HUES6 (cell line): ENCODE results near the gene PHOX2B.
"Not testable (repeated sequence)": the region's sequence is repeated elsewhere in the genome, so short reads cannot be mapped to it uniquely, and the experiment has no call there.

Experiments
- H3K27ac ChIP-seq: 2 replicates; pipeline ENCODE4 v1.7.0; 2013; ENCODE audit warnings: low read depth, mild to moderate bottlenecking, low read length, inconsistent platforms
- H3K27me3 ChIP-seq: 2 replicates; pipeline ENCODE4 v1.6.1; 2013; ENCODE audit warnings: low read length; ENCODE audit not compliant: control insufficient read depth, insufficient read depth
- H3K36me3 ChIP-seq: 2 replicates; pipeline ENCODE4 v1.6.1; 2013; ENCODE audit warnings: low read length; ENCODE audit not compliant: control insufficient read depth, insufficient read depth
- H3K4me1 ChIP-seq: 2 replicates; pipeline ENCODE4 v1.6.1; 2013; ENCODE audit warnings: low read length; ENCODE audit not compliant: control insufficient read depth, insufficient read depth
- H3K4me3 ChIP-seq: 2 replicates; pipeline ENCODE4 v1.5.1; 2013; ENCODE audit warnings: low read depth, low read length
- H3K9ac ChIP-seq: one replicate; pipeline ENCODE4 v1.6.1; 2013; ENCODE audit warnings: mild to moderate bottlenecking, low read length
- H3K9me3 ChIP-seq: 2 replicates; pipeline ENCODE4 v1.6.1; 2013; ENCODE audit warnings: low read depth, low read length; ENCODE audit not compliant: control insufficient read depth, insufficient read depth

The PHOX2B gene

DNA sequence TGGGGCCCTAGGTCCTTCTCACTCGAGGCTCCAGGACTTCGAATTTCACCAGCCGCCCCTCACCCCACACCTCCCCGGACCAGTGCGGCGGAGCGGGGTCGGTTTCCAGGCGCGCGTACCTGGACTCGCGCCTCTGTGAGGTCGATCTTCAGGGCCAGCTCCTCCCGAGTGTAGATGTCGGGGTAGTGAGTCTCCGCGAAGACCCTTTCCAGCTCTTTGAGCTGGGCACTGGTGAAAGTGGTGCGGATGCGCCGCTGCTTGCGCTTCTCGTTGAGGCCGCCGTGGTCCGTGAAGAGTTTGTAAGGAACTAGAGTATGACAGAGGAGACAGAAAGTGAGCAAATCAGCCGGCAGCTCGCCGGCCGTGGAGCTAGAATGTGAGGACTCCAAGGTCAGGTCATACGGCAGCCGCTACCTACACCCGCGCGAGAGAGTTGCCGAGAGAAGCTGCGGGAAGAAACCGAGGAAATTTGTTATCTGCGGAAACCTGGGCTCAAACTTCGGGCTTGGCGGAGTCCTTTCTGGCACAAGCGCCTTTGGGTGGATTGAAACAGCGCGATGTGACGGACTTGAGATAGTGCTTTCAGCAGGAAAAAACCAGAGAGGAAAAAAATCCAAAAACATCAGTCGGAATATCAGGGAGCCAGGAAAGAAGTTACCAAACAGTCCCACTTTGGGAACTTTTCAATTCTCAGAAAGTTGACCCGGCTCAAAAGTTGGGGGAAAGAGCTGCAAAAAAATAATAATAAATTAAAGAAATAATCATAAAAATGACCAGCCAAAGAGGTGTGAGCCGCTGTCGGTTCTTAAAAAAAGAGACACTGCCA is 1.1 kb downstream of the PHOX2B start:
- Histone ChIP-seq H3K27ac (no peak overlapping the region), H3K4me3 (peak overlapping the region; percentile 50), H3K27me3 (peaks cover 100% of the 10 kb centered on the region), H3K9ac (no peak overlapping the region), H3K4me1 (peaks cover 36% of the 10 kb centered on the region), H3K36me3 (no peaks in the 10 kb centered on the region), H3K9me3 (peaks cover 5% of the 10 kb centered on the region; the same call in 1 of the 2 replicates)

DNA sequence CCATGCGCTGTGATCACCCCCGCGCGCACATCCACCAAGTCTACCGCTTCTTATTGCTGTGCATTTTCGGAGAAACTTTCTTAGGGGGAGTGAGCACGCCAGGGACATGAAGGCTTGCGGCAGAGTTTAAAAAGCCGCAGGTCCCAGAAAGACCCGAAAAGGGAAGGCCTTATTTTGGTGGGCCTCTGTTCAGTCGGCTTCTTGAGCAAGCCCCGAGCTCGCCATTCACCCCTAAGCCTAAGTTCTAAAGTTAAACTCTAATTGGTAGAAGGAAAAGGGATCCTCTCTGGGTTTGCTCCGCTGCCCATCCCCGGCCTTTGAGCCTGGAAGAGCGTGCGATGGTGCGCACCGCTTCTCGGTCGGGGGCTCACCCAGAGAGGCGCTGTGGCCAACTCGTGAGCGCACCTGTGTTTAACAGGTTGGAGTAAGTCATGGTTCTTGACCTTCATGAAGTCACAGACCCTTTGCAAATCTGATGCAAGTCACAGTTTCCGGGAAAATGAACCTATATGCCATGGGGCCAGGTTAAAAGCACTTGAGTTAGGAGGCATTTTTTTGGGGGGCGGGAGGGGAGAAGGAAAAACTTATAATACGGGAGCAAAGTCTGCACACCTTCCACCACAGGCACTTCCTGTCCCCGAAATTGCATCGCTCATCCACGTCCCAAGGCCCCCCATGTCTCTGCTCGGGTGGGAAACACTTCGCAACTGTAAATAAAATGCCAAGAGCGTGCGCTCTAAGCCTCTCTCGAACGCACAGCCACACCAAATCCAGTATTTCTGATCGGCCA is 1.9 kb downstream of the PHOX2B start:
- Histone ChIP-seq H3K9ac (no peak overlapping the region), H3K4me1 (peaks cover 33% of the 10 kb centered on the region), H3K4me3 (peak overlapping the region; percentile 50), H3K27ac (no peak overlapping the region), H3K27me3 (peaks cover 100% of the 10 kb centered on the region), H3K36me3 (no peaks in the 10 kb centered on the region), H3K9me3 (peaks cover 5% of the 10 kb centered on the region; the same call in 1 of the 2 replicates)

DNA sequence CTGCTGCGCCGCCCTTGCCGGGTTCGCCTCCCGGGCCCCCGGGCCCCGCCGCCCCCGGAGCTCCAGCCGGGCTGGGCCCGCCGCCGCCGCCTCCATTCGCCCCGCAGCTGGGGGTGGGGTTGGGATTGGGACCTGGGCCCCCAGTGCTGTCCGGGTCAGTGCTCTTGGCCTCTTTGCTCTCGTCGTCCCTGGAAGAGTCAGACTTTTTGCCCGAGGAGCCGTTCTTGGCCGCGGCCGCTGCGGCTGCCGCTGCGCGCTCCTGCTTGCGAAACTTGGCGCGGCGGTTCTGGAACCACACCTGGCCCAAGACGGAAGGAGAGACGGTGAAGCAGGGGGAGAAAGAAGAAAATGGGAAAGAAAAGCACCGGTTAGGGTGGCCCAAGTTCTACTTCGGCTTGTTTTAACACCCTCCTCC is 2.5 kb downstream of the PHOX2B start:
- H3K27me3 ChIP-seq = peaks cover 100% of the 10 kb centered on the region
- H3K9ac ChIP-seq = no peak overlapping the region
- H3K36me3 ChIP-seq = no peaks in the 10 kb centered on the region
- peaks cover 5% of the 10 kb centered on the region; the same call in 1 of the 2 replicates for H3K9me3 ChIP-seq
- H3K4me3 ChIP-seq = peak overlapping the region; percentile 50
- no peak overlapping the region for H3K27ac ChIP-seq
- H3K4me1 ChIP-seq = peaks cover 33% of the 10 kb centered on the region

DNA sequence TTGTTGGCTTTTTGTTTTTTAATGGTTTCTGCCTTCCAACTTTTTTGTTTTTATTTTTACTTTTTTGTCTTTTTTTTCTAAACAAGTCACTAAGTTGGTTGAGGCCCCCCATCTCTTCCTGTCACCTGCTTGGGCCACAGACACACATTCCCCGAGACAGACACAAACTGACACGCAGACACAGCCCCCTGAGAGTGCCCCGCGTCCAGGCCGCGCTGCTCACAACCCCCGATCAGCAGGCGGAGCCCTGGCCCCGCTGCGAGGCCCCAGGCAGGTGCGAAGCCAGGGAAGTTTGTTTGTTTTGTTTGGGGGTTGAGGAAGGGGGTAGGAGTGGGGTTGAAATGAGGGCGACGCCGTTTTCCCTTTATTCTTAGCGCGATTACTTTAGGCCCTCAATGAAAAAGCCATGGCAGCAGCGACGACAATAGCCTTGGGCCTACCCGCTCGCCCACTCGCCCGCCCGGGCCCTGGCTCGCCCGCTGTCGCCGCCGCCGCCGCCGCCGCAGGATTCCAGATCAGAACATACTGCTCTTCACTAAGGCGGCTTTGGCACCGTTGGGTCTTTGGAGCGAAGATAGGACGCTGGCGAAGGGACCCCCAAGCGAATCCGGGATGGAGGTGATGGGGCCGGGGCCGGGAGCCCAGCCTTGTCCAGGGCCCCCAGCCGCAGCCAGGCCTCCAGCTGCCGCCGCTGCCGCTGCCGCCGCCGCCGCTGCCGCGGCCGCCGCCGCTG is 3.1 kb downstream of the PHOX2B start:
- no peak overlapping the region for H3K9ac ChIP-seq
- H3K36me3 ChIP-seq = no peaks in the 10 kb centered on the region
- H3K27ac ChIP-seq = no peak overlapping the region
- H3K27me3 ChIP-seq = peaks cover 100% of the 10 kb centered on the region
- H3K9me3 ChIP-seq = peaks cover 5% of the 10 kb centered on the region; the same call in 1 of the 2 replicates
- peak overlapping the region; percentile 28; the same call in 1 of the 2 replicates for H3K4me3 ChIP-seq
- H3K4me1 ChIP-seq = peaks cover 28% of the 10 kb centered on the region

DNA sequence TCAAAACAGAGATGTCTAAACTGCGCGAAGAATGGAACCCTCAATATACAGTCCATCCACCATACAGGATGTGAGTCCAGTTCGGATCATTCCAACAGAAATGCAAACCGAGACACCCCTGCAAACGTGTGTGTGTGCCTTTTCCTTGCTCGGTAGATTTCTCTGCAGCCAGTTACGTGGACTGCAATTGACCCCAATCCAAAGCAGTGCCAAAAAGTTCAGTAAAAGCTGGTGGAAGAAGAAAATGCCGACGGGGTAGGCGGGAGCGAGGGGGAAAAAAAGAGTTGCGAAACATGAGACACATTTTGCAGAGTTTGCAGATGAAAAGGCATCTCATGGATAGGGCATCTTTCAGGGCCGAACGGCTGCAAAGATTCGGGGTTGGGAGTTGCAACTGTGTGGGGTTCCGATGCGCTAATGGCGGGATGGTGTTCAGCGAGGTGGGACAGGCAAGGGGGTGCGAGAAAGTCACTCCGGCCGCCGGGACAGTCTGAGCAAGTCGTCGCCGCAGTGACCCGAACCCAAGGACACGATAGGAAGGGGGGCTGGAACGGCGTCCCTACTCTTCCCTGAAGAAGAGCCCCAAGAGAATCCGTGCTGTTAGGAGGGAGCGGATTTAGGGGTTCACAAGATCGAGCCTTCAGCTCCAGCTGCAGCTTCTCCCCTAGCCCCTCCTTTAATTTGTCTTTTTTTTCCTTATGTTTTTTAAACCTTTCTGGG is 3.8 kb downstream of the PHOX2B start:
- Histone ChIP-seq H3K9me3 (peaks cover 5% of the 10 kb centered on the region; the same call in 1 of the 2 replicates), H3K36me3 (no peaks in the 10 kb centered on the region), H3K27ac (no peak overlapping the region), H3K9ac (no peak overlapping the region), H3K4me1 (peaks cover 24% of the 10 kb centered on the region), H3K4me3 (peak overlapping the region; percentile 18; the same call in 1 of the 2 replicates), H3K27me3 (peaks cover 100% of the 10 kb centered on the region)

DNA sequence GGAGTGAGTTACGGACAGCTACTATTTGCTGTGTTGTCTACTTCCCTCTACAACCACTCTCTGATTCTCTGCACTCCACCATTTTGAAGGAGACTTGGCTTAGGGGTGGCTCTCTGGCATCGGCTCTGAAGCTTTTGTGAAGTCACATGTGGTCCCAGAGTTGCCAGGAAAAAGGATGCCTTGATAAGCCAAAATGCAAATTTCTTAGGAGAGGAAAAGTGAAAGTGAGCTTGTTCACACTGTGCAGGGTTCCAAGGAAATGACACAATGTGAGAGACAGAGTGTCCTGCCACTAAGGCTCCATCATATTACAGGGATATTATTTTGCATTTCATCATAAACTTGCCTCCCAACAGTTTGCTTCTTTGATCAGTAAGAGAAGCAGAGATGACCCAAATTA is 7.2 kb downstream of the PHOX2B start:
- no peak overlapping the region for H3K4me3 ChIP-seq
- peaks cover 87% of the 10 kb centered on the region for H3K27me3 ChIP-seq
- H3K9ac ChIP-seq = no peak overlapping the region
- H3K9me3 ChIP-seq = peaks cover 5% of the 10 kb centered on the region; the same call in 1 of the 2 replicates
- H3K36me3 ChIP-seq = no peaks in the 10 kb centered on the region
- H3K4me1 ChIP-seq = peaks cover 4% of the 10 kb centered on the region; the same call in 1 of the 2 replicates
- H3K27ac ChIP-seq = no peak overlapping the region

DNA sequence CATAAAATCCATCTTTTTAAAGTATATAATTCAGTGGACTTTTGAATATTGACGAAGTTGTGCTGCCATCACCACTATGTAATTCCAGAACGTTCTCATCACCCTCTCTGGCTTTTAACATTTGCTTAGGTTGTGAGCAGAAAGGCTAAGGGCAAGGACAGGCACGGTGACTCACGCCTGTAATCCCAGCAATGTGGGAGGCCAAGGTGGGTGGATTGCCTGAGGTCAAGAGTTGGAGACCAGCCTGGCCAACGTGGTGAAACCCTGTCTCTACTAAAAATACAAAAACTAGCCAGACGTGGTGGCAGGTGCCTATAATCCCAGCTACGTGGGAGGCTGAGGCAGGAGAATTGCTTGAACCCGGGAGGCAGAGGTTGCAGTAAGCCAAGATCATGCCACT is 11.0 kb downstream of the PHOX2B start:
- H3K36me3 ChIP-seq, H3K9me3 ChIP-seq, H3K4me3 ChIP-seq, H3K27ac ChIP-seq, H3K4me1 ChIP-seq, H3K9ac ChIP-seq: not testable (repeated sequence)
- H3K27me3 ChIP-seq = peaks cover 62% of the 10 kb centered on the region

DNA sequence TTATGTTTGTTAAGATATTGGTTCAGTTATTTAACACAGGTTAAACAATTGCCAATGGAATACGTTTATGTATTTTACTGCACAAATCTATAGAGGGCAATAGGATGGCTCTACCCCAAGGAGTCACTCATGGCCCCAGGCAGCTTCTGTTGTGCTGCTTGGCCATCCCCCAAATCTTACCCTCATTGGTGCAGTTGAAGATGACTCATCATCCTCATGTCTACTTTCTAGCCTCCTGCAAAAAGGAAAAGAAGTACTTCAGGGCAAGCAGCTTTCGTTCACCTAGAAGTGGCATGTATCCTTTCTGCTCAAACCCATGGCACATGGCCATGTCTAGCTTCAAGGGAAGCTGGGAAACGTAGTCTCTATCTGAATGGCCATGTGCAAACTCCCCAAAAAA is 14.2 kb downstream of the PHOX2B start:
- Histone ChIP-seq H3K27me3 (peaks cover 44% of the 10 kb centered on the region), H3K9ac (no peak overlapping the region), H3K27ac (no peak overlapping the region), H3K4me3 (no peak overlapping the region), H3K36me3 (no peaks in the 10 kb centered on the region), H3K9me3 (no peaks in the 10 kb centered on the region), H3K4me1 (no peaks in the 10 kb centered on the region)

DNA sequence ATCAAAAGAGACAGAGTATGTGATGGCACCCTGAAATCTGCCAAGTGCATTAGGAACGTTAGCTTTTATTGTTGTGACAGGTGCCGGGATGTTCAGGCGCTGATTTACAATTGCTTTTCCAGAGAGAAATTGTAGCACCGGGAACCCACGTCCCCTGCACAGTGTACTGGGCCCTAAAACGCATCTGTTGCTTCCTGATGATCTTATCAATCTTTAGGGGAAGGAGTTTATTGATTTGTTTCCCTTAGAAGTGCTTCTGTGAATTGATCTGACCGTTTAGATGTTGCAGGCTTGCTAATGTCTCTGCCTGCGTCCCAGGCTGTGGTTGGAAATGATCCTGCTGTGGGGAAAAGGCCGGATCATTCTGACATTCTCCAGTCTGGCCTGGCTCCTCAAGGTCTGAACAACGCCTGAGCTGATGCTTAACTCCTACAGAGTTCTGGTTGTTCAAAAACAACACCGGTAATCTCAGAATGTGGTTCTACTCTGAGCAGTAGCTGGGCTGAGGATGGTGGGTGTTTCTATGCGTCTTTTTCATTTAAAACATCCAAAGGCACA is 16.9 kb downstream of the PHOX2B start:
- H3K4me1 ChIP-seq = no peaks in the 10 kb centered on the region
- no peak overlapping the region for H3K27ac ChIP-seq
- no peaks in the 10 kb centered on the region for H3K9me3 ChIP-seq
- peaks cover 52% of the 10 kb centered on the region for H3K27me3 ChIP-seq
- H3K9ac ChIP-seq = no peak overlapping the region
- H3K4me3 ChIP-seq = no peak overlapping the region
- H3K36me3 ChIP-seq = no peaks in the 10 kb centered on the region

DNA sequence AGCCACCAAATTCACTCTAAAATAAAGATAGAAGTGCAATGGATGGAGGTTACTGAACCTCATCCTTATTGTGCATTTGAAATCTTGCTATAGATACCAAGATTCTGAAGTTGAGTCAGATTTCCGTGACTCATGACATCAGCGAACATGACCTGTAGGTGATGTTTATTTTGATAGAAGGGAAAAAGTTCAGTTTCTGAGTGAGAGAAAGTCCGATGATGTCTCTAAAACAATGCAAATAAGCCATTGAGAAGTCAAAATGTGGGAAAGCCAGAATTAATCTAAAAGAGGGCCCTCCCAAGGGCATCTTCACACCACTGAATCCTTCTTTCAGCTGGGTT is 20.0 kb downstream of the PHOX2B start:
- H3K4me3 ChIP-seq = no peak overlapping the region
- H3K36me3 ChIP-seq = no peaks in the 10 kb centered on the region
- no peak overlapping the region for H3K27ac ChIP-seq

More for the DNA sequence above, 20.0 kb downstream of the PHOX2B start:
- H3K4me1 ChIP-seq = no peaks in the 10 kb centered on the region
- no peak overlapping the region for H3K9ac ChIP-seq
- H3K27me3 ChIP-seq = peaks cover 51% of the 10 kb centered on the region
- H3K9me3 ChIP-seq = peaks cover 4% of the 10 kb centered on the region; the same call in 1 of the 2 replicates
